Glomerular visceral epithelial cell (primary cell): ENCODE results near the gene NAB1.
A peak's percentile ranks its signal among the peaks of the same experiment; 100 is the strongest.
"Not testable (repeated sequence)": the region's sequence is repeated elsewhere in the genome, so short reads cannot be mapped to it uniquely, and the experiment has no call there.

ENCODE experiments used
- DNase-seq: peaks from one replicate; pipeline ENCODE4 v3.0.0-alpha.2; 2016; ENCODE audit errors: extremely low spot score

Gene NAB1, protein sequence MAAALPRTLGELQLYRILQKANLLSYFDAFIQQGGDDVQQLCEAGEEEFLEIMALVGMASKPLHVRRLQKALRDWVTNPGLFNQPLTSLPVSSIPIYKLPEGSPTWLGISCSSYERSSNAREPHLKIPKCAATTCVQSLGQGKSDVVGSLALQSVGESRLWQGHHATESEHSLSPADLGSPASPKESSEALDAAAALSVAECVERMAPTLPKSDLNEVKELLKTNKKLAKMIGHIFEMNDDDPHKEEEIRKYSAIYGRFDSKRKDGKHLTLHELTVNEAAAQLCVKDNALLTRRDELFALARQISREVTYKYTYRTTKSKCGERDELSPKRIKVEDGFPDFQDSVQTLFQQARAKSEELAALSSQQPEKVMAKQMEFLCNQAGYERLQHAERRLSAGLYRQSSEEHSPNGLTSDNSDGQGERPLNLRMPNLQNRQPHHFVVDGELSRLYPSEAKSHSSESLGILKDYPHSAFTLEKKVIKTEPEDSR

DNA sequence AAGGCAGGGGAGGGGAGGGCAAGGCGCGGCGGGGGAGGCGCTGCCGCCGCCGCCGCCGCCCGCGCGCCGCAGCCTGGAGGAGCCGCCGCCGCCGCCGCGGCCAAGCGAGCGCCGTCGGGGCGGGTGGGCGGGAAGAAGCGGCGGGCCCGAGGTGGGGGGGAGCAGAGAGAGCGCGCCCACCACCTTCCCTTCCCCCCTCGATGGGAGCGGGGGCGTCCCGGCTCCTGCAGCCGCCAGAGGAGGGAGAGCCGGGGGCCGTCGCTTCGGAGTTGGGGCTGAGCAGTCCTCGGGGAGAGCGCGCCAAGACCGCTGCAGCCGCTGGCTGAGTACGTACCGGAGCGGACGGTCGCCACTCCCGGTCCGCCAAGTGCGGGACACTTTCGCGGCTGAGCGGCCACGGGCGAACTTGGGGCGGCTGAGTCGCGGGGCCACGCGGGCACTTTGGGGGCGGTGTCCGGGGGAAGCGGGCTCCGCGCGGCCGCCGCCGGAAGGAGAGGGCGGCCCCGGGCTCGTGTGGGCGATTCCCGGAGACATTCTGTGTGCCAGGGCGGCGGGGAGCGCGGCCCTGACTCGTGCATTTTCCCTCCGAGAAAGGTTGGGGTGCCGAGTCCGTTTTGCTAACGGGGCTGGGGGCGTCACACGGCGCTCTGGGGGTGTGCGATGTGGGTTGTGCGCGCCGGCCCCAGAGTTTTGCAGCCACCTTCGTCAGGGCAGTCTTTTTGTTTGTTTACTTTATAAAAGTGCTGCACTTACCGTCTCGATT is at the start of gene NAB1:
Gene NAB1 (plus strand): TSS at position 49 of the 763 bp plus-strand sequence. CDS start 10,094 bp downstream, outside the sequence.
- DNase-seq: peak; percentile 45

DNA sequence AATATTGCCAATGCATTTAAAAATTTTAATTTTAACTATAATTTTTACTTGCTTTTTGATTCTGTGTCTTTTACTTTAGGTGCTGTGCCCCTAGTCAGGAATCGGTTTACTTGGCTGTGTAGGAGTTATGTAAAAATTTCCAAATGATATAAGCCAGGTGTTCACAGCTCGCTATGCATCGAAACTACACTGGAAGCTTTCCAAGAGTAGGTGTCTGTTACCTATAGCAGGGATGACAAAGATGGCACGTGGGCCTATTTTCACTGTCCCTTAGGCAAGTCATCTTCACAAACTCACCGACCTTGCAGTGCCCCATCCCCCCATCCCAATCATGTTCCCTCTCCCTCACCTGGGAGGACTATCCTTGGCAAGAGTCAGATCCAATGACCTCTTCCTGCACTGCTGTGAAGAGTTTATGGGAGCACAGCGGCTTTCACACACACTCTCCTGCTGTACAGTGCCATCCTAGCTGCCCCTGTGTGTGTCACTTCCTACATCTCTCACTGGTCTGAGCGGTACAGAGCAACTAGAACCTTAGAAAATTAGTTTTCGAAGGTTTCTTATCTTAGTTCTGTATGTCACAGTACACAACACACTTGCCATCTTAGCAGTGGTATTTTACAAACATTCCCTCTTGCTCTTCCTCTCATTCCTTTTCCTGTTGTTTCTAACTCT is 49.2 kb upstream of the NAB1 start:
- no peak for DNase-seq

DNA sequence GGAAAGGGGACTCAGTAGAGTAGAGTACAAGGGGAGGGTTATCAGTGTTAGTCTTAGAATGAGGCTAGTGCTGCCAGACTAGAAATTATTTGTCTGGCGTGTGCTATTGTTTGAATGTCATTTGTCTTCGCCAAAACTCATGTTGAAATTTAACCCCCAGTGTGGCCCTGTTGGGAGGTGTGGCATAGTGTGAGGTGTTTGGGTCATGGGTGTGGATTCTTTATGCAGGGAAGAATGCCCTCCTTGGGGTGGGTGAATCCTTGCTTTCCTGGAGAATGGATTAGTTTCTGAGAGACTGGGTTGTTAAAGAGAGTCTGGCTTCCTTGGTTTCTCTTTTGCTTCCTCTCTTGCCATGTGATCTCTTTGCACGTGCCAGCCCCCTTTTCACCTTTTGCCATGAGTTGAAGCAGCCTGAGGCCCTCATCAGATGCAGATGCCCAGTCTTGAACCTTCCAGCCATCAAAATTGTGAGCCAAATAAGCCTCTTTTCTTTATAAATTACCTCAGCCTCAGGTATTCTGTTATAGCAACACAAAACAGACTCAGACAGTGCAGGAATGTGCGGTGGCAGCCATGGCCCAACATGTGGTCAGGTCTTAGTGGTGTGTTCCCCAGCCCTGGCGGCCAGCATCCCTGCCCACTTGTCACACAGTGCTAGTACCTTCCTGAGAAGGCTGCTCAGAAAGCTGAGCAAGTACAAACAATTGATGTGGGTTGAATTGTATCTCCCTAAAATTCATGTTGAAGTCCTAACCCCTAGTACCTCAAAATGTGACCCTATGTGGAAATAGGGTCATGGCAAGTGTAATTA is 48.4 kb upstream of the NAB1 start:
- DNase-seq: no peak

DNA sequence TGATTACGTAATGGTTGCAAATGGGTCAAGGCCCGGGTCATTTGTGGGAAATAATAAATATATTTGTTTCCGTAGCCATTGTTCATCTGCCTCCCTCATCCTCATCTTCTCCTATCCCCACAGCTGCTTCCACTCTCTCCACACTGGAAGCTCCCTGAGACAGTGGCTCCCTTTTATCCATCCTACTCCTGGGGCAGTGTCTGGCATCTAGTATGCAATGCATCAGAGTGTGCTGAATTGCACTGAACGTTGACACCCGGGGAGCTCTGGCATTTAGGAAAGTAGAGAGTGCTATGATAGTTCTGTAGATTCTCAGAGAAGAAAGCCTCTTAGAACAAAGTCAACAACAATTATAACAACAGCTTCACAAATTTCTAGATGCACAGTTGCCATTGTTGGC is 45.5 kb upstream of the NAB1 start:
- DNase-seq: no peak

DNA sequence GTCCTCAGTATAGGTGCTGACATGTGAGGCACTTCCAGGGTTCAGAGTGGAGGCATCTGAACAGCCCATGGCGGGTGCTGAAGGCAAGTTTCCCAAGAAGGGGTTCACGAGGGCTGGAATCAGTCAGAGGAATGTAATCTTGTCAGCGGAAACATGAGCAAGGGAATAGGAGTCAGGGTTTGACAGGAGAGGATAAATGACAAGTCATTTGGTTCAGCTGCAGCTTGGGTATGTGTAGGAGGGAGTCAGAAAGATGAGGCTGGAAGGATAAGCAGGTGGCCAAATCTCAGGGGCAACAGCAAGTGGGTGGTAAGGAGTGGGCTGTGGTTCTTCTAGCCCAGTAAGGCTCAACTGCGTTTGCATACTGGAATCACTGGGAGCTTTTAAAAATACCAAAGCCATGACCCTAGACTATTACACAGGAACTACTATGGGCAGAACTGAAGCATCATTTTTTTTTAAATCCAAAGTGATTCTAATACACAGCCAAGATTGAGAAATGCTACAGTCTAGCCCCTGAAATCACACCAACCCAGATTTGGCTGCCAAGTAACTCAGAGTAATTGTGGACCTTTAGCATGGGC is 41.8 kb upstream of the NAB1 start:
- DNase-seq: peak; percentile 25

DNA sequence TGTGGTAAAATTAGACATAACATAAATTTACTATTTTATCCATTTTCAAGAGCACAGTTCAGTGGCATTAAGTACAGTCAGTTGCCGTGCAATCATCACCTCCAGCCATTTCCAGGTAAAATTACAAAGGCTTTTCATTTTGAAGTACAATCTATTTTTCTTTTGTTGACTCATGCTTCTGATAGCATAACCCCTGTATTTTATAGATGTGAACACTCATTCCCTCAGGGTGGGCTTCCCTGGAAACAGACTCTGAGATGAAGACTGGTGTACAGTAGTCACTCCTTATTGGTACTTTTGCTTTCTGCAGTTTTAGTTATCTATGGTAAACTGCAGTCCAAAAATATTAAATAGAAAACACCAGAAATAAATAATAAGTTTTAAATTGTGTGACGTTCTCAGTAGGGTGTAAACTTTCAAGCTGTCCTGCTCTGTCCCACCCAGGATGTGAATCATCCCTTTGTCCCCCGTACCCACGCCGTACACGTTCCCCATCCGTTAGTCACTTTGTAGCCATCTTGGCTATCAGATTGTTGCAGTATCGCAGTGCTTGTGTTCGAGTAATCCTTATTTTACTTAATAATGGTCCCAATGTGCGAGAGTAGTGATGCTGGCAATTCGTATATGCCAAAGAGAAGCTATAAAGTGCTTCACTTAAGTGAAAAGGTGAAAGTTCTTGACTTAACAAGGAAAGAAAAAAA is 41.1 kb upstream of the NAB1 start:
- DNase-seq: peak; percentile 61

DNA sequence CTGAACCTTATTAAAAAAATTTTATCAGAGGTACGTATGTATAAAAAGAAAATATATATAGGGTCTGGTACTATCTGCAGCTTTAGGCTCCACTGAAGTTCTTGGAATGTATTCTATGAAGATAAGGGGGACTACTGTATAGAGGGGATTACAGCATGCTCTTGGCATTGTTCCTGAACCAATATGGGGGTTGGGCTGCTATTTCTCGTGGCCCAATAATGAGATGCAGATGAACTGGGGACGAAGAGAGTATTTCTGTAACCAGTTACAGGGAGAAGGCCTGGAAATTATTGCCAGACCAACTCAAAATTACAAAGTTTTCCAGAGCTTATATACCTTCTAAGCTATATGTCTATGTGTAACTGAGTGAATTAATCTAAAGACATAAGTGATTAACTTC is 40.0 kb upstream of the NAB1 start:
- not testable (repeated sequence) for DNase-seq

DNA sequence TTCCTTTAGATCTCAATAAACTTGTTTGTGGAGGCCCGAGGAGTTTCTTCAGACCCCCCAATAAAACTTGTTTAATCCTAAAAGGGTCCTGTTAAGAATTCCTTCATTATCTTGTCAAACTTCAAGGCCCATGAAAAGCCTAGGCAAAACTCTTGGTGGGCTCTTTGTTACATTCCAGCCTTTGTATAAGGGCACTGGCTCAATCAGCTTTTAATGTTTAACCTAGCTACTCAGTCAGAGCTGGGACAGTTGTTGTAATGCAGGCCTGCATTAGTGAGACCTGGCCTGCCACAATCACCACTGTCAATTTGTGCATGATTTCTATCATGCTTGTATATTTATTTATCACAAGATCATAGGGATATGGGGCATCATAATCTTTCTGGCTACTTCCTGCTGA is 39.5 kb upstream of the NAB1 start:
- peak; percentile 30 for DNase-seq

DNA sequence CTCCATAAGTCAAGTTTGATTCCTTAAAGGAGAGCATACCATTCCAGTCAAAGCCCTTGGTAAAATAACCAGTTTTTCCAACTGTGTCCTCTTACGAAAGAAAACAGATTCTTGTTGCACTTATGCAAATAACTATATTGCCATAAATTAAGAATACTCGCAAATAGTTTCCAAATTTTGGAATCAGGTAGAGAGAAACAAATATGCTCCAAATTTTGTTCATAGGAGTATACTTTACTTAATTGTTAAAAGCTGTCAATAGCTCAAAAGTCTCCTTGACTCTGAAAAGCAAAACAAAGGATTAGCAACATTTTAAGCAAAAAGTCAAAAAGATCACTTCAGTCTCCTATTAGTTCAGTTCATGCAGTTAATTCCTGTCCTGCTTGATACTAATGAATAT is 38.4 kb upstream of the NAB1 start:
- not testable (repeated sequence) for DNase-seq

DNA sequence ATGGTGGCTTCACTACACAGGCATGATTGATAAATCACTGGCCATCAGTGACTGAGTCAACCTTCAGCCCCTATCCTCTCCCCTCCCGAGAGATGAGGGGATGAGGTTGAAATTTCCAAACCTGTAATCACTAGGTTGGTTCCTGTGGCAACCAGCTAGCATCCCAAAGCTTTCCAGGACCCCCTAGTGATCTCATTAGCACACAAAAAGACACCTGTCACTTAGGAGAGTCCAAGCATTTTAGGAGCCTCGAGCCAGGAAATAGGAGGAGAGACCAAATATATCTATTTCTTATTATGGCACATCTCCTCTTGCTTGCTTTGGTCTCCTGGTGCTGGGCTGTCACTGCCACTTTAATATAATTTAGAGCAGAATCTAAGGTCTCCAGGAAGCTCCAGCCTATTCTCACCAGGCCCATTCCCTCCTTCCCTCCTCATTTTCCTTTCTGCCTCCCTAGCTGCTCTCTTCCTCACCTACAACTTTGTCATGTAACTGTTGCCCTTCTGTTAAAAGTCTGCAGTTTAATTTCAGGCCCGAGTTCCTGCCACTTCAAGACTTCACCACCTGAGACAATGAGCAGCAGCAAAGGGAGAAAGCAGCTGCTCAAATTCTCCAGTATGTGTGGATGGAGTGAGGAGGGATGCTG is 33.2 kb upstream of the NAB1 start:
- no peak for DNase-seq

DNA sequence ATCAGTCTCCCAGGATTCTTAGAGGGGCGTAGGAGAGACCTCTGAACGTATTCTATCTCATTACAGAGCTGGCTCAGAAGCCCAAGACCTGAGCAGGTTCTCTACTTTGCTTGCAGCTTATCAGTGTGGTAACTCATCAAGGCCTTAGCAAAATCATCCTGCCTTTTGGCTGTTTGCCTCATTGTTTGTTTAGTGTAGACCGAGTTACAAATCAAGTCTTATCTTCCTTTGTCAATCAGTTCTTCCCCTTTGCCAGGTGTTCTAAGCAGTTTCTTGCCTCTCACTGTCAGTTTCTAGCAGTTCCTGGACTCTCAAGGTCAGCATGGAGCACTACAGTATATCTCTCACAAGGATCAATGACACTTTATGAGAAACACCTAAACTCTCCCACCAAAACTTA is 30.9 kb upstream of the NAB1 start:
- no peak for DNase-seq

DNA sequence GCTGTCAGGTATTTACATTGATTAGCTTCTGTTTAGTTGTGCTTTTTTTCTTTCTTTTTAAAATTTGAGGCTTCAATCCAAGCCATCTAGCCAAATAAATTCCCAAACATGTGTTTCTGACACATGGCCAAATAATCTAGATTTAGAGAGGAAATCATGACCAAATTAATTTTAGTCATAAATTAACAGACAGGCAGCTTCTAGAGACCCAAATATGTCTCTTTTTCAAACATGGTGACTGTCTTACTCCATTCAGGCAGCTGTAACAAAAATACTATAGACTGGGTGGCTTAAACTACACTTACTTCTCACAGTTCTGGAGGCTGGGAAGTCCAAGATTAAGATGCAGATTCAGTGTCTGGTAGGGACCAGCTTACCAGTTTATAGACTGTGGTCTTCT is 23.2 kb upstream of the NAB1 start:
- DNase-seq: no peak

DNA sequence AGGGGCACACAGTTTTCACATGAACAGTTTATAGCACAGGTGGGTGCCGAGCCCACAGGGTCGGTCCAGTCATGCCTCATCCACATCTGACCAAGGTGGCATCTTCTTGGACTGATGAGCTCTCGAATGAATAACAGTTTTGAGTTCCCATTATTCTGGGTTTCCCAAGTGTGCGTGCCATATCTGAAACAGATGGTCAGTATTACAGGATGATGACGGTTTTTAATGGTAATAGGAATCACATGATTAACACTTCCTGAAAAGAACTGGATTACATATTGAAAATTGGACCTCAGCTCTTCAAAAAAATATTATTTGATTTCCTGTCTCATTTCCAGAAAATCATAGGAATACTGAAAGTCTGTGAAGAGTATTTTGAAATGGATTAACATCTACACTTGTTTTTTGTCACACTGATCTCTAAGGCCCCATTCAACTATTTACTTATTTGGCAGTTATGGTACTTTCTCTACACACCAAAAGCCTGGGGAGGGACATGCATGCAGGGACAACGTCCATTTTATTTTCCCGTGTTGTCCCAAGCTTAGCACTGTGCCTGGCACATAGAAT is 22.2 kb upstream of the NAB1 start:
- no peak for DNase-seq

DNA sequence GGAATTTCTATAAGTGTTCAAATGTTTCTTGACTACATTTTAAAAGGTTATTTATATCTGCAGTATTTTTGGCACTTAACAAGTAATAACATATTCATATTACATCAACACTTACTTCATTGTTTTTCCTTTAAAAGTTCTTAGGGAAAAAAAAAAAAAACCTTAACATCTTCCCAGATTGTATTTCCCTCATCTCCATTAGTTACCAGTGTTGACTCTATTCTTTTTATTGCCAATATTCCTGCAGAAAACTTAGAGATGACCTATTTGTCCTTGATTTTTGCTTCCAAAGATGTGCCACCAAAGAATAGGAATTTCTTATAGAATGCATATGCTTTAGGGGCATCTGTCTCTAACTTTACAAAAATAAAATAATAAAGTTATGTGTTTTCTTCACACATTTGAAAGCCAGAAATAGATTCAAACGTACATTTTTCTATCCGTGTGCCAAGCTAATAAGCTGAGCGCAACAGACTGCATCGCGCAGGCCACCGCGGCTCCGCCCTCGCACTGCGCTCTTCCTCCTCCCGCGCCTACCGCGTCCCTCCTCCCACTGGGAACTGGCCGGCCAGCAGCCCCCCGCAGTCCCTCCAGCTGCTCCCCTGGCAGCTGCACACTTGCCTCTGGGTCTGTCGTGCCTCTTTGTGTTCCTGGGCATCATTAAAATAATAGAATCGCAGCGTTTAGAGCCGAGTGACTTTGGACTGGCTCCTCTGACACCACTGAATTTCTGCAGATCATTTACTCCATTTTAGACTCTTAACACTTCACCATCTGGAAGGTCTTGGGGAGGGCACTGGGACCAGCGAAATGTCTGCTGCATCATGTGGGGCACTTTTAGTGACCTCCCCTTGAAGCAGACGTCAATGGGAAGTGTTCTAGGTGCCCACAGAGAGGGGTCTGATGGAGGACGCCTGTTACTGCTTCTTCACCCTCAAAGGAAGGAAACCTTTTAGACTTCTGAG is 21.2 kb upstream of the NAB1 start:
- peak; percentile 26 for DNase-seq

DNA sequence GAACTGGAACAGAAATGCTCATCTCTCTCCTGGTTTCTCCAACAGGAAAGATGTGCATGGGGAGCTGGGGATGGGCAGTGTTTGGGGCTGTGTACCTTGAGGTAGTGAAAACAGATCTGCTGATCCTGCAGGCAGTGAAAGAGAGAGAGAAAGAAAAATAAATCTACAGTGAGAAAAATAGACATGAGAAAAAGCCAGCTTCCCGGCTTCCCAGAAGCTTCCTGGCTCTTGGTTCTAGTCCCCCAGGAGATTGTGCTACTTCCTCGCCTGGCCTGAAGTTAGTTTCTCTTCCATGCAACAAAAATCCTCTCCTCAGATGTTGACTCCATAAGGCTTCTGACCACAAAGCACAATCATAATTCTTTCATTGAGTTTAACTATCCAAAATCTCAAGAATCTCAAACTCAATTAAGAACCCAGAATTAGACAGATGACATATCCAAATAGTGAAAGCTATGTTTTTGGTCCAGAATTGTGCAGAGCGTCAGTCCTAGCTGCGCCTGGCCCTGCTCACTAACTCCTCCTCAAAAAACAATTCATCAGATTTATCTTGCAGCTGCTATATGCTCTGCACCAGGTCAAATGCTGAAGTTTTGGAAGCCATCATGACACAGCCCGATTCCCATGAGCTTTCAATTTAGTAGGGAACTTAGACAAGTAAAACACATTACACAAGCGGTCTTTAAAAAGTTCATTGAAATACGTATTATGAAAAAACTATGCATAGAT is 20.1 kb upstream of the NAB1 start:
- DNase-seq: no peak

DNA sequence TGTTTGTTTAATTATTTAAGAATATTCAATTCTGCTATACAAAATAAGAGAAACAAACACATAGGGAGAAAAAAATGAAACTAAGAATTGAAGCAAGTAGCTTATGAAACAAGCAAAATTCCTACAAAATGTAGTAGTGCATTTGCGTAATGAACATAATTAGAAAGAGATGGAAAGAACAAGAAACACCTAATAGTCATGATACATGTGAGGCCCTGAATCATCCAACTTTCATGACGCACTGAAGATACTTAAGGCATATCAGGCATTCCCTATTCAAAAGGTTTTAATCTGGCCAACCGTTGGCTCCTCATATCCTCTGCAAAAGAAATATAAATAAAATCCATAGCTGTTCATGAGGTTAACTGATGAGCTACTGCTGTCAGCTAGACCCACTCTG is 14.5 kb upstream of the NAB1 start:
- DNase-seq: no peak

DNA sequence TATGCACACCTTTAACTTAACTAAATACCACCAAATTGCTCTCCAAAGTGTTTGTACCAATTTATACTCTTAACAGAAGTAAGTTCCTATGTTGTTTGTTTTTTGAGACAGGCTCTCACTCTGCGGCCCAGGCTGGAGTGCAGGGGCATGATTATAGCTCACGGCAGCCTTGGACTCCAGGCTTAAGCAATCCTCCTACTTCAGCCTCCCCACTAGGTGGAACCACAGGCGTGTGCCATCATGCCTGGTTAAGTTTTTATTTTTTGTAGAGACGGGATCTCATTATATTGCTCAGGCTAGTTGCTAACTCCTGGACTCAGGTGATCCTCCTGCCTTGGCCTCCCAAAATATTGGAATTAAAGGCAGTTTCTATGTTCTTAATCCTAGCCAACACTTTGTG is 13.1 kb upstream of the NAB1 start:
- no peak for DNase-seq

DNA sequence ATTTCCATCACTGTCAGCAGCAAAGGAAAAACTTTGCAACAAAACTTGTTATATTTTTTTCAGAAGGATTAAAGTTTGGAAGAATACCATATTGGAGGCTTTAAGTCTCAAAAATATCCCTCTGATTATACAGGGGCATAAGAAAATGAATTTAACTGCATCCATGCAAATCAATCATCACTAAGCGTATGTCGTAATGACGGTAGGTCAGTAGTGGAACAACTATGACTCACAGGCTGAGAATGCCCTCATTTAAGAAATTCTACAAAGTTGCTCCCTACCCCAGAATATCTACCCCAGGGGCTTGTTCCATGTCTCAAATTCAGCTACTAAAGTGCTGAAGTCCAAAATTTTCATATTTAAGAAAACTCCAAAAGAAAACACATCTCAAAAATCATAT is 12.5 kb upstream of the NAB1 start:
- DNase-seq: peak; percentile 64
